DMS153 treated with DMSO at 0.1 percent for 48 hours (cell line): ENCODE data around the gene HSH2D.
A peak's percentile ranks its signal among the peaks of the same experiment; 100 is the strongest.

Experiments
- DNase-seq: peaks from one replicate; lab custom pipeline; 2025; ENCODE audit not compliant: unreplicated experiment; lab: John Stamatoyannopoulos, UW

HSH2D gene

GRCh38 chr19:16191216-16191908 lies 47.9 kb downstream of the HSH2D start:
- DNase-seq, result no peak

- DNase-seq, result no peak
These were observed 50.0 kb downstream of the HSH2D start for GRCh38 chr19:16193466-16193865.

GRCh38 chr19:16197188-16197621 lies 53.7 kb downstream of the HSH2D start:
- DNase-seq, result no peak

DNA sequence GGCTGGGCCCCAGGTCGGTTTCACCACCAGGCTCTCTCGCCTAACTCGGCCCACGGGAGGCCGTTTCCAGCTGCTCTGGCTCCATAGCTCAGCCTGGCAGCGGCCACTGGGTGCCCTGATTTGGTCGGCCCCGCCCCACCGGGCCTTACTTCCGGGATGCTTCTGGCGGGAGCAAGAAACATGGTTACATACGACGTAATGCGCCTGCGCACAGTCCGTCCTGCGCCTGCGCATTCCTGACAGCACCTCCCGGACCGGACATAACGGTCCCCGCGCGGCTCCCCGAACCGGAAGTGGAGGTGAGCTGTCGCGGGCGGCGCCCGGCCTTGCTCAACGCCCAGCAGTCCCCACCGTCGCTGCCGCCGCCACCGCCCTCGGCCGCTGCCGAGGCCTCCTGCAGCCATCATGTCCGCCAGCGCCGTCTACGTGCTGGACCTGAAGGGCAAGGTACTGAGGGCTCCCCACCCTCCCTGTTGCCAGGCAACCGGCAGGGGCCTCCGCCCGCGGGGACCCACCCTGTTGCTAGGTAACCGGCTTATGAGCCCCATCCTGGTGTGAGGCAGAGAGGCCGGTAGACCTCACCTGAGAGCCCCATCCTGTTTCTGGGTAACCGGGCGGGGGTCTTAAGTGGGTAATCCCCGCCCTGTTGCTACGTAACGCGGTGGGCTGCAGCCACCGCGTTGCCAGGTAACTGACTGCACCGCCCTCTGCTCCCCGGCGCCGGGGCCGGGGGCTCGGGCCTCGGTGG lies 54.3 kb downstream of the HSH2D start, which contains the start of gene AP1M1:
Gene AP1M1, plus strand, starts transcription at position 290 of the 748 bp plus-strand sequence. Its CDS starts 116 bp downstream, at position 406.
- DNase-seq, result peak; percentile 90

- DNase-seq, result no peak
These were observed 54.8 kb downstream of the HSH2D start for GRCh38 chr19:16198370-16198651.

- no peak for DNase-seq
These were observed 55.9 kb downstream of the HSH2D start for GRCh38 chr19:16199275-16199932.

- no peak for DNase-seq
These were observed 56.8 kb downstream of the HSH2D start for GRCh38 chr19:16200038-16201010.

- DNase-seq, result no peak
These were observed 57.5 kb downstream of the HSH2D start for GRCh38 chr19:16201011-16201391.

GRCh38 chr19:16202320-16203255 lies 59.1 kb downstream of the HSH2D start:
- DNase-seq, result no peak

DNA sequence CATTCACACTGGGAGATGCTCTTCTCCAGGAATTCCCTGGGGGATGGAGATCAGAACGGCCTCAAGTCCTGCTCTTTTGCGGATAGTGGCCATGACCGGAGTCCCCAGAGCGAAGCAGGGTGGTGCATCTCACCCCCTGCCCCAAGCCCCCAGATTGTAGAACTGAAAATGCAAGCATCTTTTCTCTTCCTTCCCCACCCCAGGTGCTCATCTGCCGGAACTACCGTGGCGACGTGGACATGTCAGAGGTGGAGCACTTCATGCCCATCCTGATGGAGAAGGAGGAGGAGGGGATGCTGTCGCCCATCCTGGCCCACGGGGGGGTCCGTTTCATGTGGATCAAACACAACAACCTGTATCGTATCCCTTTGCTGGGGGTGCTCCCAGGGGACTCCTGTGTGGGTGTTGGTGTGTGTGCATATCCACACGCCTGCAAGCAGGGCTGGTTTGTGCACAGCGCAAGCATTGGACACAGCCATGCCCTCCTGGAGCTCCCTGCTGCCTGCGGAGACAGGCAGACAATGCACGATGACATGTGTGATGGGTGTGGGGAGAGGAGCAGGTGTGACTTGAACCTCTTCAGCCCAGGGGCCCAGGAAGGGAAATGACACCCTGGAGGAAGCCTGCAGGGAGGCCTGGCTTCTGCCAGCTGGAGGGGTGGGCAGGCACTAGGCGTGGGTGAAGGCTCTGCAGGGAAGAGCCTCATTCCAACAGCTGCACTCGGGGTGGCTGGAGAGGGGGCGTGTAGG lies 59.9 kb downstream of the HSH2D start:
- DNase-seq, result no peak

GRCh38 chr19:16204005-16204294 lies 60.5 kb downstream of the HSH2D start:
- DNase-seq, result no peak

DNA sequence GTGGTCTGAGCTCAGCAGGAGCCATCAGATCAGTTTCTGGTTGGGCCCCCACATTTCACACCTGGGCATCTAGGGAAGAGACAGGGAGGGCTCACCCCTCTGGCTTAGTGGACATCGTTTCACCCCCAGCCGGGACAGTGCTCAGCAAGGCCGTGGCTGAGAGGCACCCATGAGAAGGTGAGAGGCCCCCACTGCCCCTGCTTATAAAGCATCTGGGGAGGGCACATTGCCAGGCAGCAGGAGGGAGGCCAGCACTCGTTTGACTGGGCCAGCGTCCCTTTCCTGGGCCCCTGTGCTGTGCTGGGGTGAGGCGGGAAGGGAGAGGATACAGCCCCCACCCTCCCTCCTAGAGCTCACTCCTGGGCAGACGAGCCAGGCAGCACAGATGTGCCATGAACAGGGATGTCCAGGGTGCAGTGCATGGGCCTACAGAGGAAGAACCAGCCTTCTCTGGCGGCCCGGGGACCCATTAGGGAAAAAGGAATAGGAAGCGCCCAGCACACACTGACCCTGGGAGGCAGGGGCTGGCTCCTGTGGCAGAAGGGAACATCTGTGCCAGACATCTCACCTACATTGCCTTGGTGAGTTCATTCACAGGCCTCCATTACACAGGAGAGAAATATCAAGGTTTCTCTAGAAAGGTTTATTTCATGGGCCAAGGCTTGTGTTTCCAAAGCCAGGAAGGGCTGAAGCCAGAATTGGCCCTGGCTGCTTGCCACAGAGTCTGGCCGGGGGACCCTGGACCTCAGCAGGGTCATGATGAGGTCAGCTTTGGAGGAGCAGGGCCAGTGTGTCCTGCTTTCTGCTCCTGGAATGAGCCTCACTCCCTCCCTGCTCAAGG lies 61.9 kb downstream of the HSH2D start:
- no peak for DNase-seq

DNA sequence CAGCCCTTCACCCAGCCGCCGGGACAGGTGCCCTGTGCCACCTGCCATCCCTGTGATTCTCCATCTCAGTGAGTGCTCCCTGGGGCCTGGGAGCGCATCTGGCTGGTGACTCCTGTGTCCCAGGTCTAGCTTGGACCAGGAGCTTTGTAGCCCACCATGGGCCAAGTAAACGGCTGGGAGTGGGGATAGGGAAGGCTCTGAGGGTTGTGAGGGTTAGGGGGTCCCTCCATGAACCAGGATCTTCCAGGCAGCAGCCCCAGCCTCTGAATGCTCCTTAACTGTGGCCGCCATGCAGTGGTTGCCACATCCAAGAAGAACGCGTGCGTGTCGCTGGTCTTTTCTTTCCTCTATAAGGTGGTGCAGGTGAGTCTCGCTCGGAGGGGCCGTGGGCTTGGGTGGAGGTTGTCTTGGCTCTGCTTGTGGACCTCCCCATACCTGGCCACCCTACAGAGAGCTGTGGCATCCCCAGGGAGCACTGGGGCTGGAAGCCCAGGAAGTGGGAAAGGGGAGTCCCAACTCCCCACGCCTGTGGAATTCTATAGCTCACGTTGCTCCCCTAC lies 62.6 kb downstream of the HSH2D start:
- no peak for DNase-seq

DNA sequence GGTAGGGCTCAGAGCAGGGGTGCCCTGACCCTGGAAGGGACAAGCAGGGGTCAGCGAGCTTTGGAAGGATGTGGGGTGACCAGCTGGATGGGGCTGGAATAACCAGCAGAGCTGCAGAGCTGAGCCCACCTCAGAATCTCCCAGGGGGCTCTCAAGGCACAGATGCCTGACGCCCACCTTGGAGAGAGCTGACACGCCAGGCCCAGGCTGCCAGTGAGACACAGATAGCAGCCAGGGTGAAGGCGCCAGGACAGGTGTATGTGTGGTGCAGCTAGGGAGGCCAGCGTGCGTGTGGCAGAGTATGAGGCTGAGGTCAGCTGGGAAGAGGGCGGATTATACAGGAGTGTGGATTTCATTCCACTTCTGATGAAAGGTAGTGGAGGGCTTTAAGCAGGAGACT lies 63.2 kb downstream of the HSH2D start:
- DNase-seq, result no peak

DNA sequence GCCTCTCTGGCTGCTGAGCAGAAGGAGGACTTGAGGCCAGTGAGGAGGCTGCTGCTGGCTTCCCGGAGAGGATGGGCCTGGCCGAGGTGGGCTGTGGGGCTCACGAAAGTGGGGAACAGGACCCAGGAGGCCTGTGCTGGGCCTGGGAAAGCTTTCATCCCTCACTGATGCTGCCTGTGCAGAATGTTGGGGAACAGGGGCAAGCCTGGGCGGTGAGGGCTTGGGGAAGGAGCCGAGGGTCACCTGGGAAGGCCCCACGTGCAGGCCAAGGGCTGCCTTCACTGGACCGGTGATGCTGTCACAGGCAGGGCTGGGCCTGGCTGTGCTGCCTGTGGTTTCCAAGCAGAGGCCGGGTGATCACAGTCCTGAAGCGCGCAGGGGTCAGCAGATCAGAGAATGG lies 63.6 kb downstream of the HSH2D start:
- DNase-seq, result no peak

DNA sequence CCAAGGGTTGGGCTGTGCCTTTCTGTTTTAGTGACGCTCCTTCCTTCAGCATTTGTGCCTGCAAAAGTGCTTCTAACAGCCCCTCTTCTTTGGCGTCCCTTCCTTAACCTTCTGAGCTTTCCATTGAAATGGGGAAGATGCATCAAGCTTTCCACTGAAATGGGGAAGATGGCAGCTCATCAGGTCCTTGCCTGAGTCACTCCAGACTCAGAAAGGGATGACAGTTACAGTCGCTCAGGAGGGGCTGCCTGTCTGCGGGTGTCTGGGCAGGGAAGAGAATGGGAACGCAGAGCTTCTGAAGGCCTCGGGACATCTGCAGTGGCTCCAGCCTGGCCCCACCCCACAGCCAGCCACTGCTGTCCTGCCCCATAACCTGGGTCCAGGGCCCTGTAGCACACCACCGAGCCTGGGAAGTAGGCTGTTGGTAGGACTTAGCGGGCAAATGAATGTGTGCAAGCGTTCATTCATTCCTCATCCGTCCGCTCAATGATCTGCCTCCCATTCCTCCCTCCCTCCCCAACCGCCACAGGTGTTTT lies 64.1 kb downstream of the HSH2D start:
- DNase-seq, result no peak
